GM12874 (cell line): ENCODE measurements around the gene CIAO2B.
A peak's percentile ranks its signal among the peaks of the same experiment; 100 is the strongest.

ENCODE experiments used
- TF ChIP-seq, protein P1 (sequence below): IDR thresholded peaks from 2 replicates; pipeline ENCODE4 v1.5.1; 2011; ENCODE audit warnings: low read depth, mild to moderate bottlenecking, control low read depth, low read length, moderate library complexity; ENCODE audit not compliant: insufficient read depth

The CIAO2B gene

DNA sequence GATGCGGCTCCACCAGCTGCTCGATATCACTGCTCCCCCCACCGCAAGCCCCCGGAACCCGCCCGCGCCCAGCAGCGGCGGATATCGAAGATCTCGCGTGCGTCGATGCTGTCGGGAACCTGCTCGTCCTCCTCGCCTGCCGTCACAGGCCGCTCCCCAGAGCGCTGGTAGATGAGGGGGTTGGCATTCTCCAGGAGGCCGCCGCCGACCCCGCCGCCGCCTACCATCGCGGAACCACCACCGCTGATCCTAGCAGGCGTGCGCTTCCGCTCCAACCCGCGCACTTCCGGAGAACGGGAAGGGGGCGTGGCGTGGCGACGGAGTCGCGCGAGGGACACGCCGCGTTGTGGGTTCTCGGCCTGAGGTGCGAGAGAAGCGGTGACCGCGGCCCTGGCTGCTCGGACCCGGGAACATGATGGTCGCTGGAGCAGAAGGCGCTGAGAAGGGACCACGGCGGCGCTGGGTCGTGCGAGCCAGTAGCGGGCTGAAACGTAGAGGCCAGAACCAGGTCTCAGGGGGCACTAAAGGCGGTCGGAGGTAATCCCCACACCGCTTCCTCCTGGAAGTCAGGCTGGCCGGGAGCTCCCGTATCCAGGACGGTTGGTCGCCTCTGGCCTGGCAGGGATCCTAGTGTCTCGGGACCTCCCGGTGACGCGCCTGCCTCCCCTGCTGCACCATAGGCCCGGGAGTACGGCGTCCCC lies at the start of gene CIAO2B:
TSS of gene CIAO2B (minus strand) at position 265 of the 701 bp plus-strand sequence. CDS start at position 227, 38 bp downstream.
- TF ChIP-seq, protein P1, sequence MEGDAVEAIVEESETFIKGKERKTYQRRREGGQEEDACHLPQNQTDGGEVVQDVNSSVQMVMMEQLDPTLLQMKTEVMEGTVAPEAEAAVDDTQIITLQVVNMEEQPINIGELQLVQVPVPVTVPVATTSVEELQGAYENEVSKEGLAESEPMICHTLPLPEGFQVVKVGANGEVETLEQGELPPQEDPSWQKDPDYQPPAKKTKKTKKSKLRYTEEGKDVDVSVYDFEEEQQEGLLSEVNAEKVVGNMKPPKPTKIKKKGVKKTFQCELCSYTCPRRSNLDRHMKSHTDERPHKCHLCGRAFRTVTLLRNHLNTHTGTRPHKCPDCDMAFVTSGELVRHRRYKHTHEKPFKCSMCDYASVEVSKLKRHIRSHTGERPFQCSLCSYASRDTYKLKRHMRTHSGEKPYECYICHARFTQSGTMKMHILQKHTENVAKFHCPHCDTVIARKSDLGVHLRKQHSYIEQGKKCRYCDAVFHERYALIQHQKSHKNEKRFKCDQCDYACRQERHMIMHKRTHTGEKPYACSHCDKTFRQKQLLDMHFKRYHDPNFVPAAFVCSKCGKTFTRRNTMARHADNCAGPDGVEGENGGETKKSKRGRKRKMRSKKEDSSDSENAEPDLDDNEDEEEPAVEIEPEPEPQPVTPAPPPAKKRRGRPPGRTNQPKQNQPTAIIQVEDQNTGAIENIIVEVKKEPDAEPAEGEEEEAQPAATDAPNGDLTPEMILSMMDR = no peak

DNA sequence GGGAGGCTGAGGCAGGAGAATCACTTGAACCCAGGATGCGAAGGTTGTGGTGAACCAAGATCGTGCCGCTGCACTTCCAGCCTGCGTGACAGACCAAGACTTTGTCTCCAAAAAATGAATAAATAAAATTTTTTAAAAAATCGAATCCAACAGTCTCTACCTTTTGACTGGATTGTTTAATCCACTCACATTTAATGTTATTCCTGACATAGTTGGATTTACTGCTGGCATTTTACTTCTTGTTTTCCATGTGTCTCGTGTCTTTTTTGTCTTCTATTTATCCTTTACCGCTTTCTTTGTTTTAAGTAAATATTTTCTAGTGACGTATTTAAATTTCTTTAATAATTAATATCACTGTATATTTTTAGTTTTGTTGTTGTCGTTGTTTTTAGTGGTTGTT lies 48.8 kb upstream of the CIAO2B start:
- TF ChIP-seq, protein P1 = no peak

DNA sequence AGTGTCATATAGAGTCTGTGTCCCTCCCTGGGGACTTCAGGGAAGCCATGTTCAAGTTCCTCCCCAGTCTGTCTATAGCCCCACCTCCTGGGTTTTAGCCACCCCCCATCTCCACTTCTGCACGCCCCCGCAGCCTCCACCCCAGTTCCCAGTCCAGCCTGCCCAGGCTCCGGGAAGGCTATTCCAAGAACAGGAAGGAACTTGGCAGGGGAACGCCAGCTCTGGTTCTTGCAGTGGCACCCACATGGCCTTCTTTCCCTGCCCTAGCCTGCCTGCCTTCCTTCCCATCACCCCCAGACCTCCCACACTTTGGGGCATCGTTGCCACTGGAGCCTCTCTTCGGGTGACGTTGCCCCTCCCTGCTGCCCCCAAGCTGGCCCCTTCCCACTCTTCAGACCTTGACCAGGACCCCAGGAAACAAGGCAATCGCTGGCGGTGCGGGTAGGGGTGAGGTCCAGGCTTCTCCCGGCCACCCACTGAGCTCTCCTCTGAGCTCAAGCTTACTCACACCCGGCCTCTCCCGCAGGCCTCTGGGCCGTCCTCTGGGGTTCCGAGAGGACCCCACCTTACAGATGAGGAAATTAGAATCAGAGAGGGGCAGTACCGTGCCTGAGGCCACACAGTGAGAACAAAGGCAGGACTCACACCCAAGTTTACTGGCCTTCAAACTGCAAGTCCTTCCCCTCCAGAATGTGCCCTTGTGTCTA lies 45.0 kb upstream of the CIAO2B start:
- TF ChIP-seq, protein P1 = no peak

DNA sequence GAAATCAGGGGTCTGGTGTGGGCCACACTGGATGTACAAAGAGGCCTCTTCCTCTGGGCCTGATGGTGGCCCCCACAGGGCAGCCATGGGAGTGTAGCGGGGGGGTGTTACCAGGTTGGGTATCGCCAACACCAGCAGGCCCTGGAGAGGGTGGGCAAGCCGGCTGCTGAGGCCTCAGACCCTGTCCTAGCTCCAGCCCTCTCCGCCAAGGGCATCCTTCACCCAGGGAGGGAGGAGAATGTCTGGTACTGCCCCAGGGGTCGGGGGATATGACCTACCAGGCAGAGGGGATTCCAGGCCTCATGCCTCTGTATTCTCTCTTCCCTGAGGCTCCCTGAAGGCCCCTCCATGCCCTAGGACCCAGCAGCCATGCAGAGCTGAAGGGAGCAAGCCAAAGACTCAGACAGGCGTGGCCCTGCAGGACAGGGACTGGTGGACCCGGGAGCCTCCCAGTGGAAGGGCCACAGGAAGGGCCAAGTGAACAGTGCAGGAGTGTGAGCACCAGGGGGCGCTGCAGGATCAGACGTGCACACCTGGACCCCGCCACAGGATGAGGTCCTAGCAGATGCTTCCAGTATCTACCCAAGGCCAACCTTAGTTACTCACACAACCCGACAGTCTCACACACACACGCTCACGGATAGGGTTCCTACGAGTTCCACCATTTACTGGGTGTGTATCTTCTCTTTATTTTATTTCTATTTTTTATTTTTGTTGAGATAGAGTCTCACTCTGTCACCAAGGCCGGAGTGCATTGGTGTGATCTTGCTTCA lies 43.3 kb upstream of the CIAO2B start:
- TF ChIP-seq, protein P1 = peak; percentile 93

DNA sequence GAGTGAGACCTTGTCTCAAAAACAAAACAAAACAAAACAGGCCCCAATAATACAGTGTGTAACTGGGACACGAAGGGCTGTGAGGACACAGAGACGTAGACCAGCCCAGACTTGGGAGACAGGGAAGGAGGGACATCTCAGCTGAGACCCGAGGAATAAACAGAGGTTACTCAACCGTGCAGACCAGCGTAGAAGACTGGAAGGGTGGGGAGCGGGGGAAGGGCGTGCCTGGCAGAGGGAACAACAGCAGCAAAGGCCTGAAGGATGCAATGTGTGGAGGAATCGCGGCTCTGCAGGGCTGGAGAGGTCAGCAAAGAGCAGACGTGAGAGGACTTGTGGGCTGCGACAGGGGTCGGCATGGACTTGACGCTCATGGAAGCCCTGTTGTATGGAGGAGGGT lies 42.5 kb upstream of the CIAO2B start:
- TF ChIP-seq, protein P1 = no peak

DNA sequence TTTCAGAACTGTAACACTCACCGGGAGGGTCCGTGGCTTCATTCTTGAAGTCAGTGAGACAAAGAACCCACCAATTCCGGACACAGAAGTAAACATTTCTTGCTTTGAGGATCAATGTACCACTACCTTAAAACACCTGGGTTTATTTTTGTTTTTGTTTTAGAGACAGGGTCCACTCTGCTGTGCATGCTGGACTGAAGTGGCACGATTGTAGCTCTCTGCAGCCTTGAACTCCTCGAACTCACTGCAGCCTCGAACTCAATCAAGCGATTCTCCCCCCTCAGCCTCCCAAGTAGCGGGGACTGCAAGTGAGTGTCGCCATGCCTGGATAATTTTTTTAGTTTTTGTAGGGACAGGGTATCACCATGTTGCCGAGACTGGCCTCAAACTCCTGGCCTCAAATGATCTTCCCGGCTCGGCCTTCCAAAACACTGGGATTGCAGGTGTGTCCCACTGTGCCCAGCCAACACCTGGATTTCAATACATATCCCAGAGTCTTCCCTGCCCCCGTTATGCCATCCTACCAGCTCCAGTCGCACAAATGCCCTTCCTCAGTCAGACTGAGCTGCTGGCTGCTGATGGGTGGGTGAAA lies 41.2 kb upstream of the CIAO2B start:
- TF ChIP-seq, protein P1 = no peak

DNA sequence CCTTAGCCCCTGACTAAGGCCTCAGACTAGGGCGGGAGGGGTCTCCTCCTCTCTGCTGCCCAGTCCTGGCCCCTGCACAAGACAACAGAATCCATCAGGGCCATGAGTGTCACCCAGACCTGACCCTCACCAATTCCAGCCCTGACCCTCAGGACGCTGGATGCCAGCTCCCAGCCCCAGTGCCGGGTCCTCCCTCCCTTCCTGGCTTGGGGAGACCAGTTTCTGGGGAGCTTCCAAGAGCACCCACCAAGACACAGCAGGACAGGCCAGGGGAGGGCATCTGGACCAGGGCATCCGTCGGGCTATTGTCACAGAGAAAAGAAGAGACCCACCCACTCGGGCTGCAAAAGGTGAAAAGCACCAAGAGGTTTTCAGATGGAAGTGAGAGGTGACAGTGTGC lies 39.5 kb upstream of the CIAO2B start:
- TF ChIP-seq, protein P1 = no peak
